Mesodermal cell (in vitro differentiated cells): ENCODE results near the gene UPF3A. TPM values are rescaled to one million over a fixed set of nuclear protein-coding genes. Genes with fewer than 3 reads are reported as not detected.

Source experiments
- H3K27ac ChIP-seq: 2 replicates; pipeline ENCODE4 v1.7.0; 2013; ENCODE audit warnings: mild to moderate bottlenecking, low read depth, low read length, moderate library complexity; ENCODE audit not compliant: severe bottlenecking
- H3K36me3 ChIP-seq: 2 replicates; pipeline ENCODE4 v1.7.1; 2013; ENCODE audit warnings: mild to moderate bottlenecking, low read length, moderate library complexity; ENCODE audit not compliant: control insufficient read depth, insufficient read depth
- H3K4me1 ChIP-seq: one replicate; pipeline ENCODE4 v1.7.1; 2013; ENCODE audit warnings: mild to moderate bottlenecking, low read length; ENCODE audit not compliant: insufficient read depth, control insufficient read depth, poor library complexity, severe bottlenecking
- H3K4me3 ChIP-seq: 2 replicates; pipeline ENCODE4 v1.7.0; 2013; ENCODE audit warnings: low read length, control low read depth, mild to moderate bottlenecking; ENCODE audit not compliant: insufficient read depth, poor library complexity, severe bottlenecking; ENCODE audit errors: extremely low read depth
- H3K9me3 ChIP-seq: 2 replicates; pipeline ENCODE4 v1.7.1; 2013; ENCODE audit warnings: mild to moderate bottlenecking, low read length, moderate library complexity; ENCODE audit not compliant: control insufficient read depth
- WGBS, 2 experiments: methylation state at CpG; one replicate each; pipeline ENCODE4 v1.1.5; 2013; ENCODE audit warnings: missing lambda C conversion rate in 2 of 2; ENCODE audit not compliant: insufficient coverage in 2 of 2; 5-methylcytosine and 5-hydroxymethylcytosine counted together
- polyA plus RNA-seq, 2 experiments: library from polyadenylated mRNA; stranded (reverse); fragments of 50-300 nt; gene quantifications; one replicate each; pipeline ENCODE4 v1.2.3, GENCODE V29; 2013

The UPF3A gene
- 69.7 TPM for polyA plus RNA-seq (2013, experiment 1 of 2)
- 74.9 TPM for polyA plus RNA-seq (2013, experiment 2 of 2)

DNA sequence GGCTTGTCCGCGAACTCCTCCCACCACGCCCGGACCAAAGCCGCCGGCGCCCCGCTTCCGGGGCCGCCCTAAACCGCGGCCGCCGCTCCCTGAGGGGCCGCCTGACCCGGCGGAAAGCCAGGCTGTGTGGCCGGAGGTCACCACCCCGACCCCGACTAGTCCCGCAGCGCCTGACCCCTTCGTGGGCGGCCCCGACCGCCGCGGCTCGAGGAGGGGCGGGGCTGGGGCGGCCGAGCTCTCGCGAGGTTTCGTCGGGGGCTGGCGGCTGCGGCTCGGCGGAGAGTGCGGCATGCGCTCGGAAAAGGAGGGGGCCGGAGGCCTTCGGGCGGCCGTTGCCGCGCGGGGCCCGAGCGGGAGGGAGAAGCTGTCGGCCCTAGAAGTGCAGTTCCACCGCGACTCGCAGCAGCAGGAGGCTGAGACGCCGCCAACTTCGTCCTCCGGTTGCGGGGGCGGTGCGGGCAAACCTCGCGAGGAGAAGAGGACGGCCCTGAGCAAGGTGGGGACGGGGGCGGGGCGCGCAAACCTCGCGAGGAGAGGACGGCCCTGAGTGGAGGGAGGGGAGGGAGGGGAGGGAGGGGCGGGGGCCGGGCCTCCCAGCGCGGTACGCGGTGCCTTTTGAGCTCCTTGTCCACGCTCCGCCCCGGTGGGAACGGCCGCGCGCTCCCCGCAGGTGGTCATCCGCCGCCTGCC lies at the start of gene UPF3A:
TSS of gene UPF3A (plus strand) at position 251 of the 690 bp plus-strand sequence. CDS start at position 290, 39 bp downstream.
- Histone ChIP-seq H3K27ac (peak within 1 kb of the TSS; percentile 98), H3K4me3 (peak within 1 kb of the TSS; percentile 69), H3K4me1 (peaks cover 16% of the 10 kb centered on the region), H3K9me3 (no peaks in the 10 kb centered on the region), H3K36me3 (peaks cover 37% of the 10 kb centered on the region)
- WGBS, 2 experiments = 0 to 1% methylated on average over 61 to 63 of the region's 89 CpGs

DNA sequence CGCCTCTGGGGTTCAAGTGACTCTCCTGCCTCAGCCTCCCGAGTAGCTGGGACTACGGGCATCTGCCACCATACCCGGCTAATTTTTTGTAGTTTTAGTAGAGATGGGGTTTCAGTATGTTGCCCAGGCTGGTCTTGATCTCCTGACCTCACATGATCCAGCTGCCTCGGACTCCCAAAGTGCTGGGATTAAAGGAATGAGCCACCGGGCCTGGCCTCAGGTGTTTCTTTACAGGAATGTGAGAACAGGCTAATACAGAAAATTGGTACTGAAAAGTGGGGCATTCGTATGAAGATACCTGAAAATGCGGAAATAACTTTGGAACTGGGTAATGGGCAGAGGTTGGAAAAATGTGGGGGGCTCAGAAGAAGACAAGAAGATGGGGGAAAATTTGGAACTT lies 49.5 kb upstream of the UPF3A start:
- peaks cover 14% of the 10 kb centered on the region for H3K4me1 ChIP-seq
- H3K36me3 ChIP-seq = peaks cover 5% of the 10 kb centered on the region
- no peak overlapping the region for H3K4me3 ChIP-seq
- H3K9me3 ChIP-seq = peaks cover 3% of the 10 kb centered on the region
- 83 to 84% methylated on average over 5 to 6 of the region's 8 CpGs for whole genome bisulfite sequencing, 2 experiments
- H3K27ac ChIP-seq = no peak overlapping the region

- H3K4me1 ChIP-seq = peaks cover 10% of the 10 kb centered on the region
- peaks cover 26% of the 10 kb centered on the region for H3K36me3 ChIP-seq
- WGBS, 2 experiments = 40 to 100% methylated on average over 1 of the region's 4 CpGs
- H3K27ac ChIP-seq = no peak overlapping the region
- H3K9me3 ChIP-seq = peaks cover 3% of the 10 kb centered on the region
- H3K4me3 ChIP-seq = peak overlapping the region; percentile 90
These were observed 47.1 kb upstream of the UPF3A start for GRCh38 chr13:114234266-114234644.

GRCh38 chr13:114234645-114235421 lies 46.6 kb upstream of the UPF3A start, which contains the start of gene CDC16:
CDC16 (plus strand) TSS chr13:114234897; CDS start chr13:114235085, 188 bp downstream.
- Histone ChIP-seq H3K9me3 (peaks cover 3% of the 10 kb centered on the region), H3K4me3 (peak within 1 kb of the TSS; percentile 90), H3K36me3 (peaks cover 32% of the 10 kb centered on the region), H3K4me1 (peaks cover 4% of the 10 kb centered on the region), H3K27ac (peak within 1 kb of the TSS; percentile 45)
- 2 to 3% methylated on average over 41 to 60 of the region's 76 CpGs for WGBS, 2 experiments

GRCh38 chr13:114235697-114236096 lies 45.7 kb upstream of the UPF3A start:
- WGBS, 2 experiments = 23 to 31% methylated on average over 9 of the region's 10 CpGs
- no peak overlapping the region for H3K27ac ChIP-seq
- peaks cover 40% of the 10 kb centered on the region for H3K36me3 ChIP-seq

DNA sequence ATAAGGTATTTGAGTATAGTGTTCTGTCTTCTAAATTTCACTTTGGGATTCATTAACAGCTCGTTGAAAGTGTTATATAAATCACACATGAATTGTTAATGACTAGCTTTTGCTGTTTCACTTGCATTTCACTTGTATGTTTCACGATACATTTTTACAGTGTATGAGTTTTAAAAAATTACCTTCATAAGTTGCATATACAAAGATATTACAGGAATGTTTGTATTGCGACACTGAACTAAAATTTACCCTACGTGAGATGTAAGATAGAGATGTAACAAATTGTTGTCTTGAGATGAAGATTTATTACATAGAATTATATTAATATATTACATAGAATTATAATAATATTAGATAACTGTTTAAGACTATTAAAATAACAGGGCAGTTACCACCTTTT lies 45.2 kb upstream of the UPF3A start:
- no CpG with 5 or more reads among the region's 4 CpGs for WGBS, 2 experiments
- H3K36me3 ChIP-seq = peaks cover 45% of the 10 kb centered on the region
- H3K4me1 ChIP-seq = no peaks in the 10 kb centered on the region
- peaks cover 3% of the 10 kb centered on the region for H3K9me3 ChIP-seq
- no peak overlapping the region for H3K27ac ChIP-seq
- H3K4me3 ChIP-seq = peak overlapping the region; percentile 90

More at GRCh38 chr13:114235697-114236096, 45.7 kb upstream of the UPF3A start:
- H3K4me1 ChIP-seq = no peaks in the 10 kb centered on the region
- peaks cover 3% of the 10 kb centered on the region for H3K9me3 ChIP-seq
- peak overlapping the region; percentile 90 for H3K4me3 ChIP-seq

DNA sequence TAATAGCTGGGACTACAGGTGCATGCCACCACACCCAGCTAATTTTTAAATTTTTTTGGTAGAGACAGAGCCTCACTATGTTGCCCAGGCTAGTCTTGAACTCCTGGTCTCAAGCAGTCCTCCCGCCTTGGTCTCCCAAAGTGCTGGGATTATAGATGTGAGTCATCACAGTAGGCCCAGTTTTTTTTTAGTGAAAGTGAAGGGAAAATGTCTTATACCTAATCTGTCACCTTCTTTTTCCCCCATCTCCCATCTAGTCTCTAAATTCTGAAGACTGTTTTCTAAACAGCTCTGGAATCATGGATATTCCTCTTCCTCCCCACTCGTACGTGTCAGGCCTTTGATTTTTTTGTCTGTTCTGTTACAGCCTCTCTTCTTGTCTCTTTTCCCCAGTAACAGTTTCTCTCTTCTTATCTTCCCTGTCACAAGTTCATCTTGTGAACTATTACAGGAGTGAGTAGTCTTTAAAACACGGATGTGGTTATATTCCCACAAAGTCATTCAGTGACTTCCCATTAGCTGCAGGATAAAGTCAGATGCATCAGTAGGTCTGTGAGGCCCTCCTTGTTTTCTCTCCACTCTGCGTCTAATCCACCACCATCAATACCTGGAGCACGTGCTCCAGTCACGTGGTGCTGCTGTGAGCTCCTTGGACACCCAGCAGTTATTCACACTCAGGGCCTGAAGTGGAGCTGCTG lies 43.8 kb upstream of the UPF3A start:
- Histone ChIP-seq H3K27ac (no peak overlapping the region), H3K4me1 (no peaks in the 10 kb centered on the region), H3K9me3 (peaks cover 3% of the 10 kb centered on the region), H3K4me3 (no peak overlapping the region), H3K36me3 (peaks cover 58% of the 10 kb centered on the region)
- WGBS, 2 experiments = 93 to 98% methylated on average over 5 of the region's 7 CpGs

GRCh38 chr13:114241918-114242317 lies 39.5 kb upstream of the UPF3A start:
- WGBS, 2 experiments = 100% methylated on average over 4 of the region's 6 CpGs
- H3K36me3 ChIP-seq = peaks cover 90% of the 10 kb centered on the region
- H3K27ac ChIP-seq = no peak overlapping the region
- no peak overlapping the region for H3K4me3 ChIP-seq
- H3K4me1 ChIP-seq = no peaks in the 10 kb centered on the region
- H3K9me3 ChIP-seq = no peaks in the 10 kb centered on the region

- no peaks in the 10 kb centered on the region for H3K9me3 ChIP-seq
- H3K36me3 ChIP-seq = peaks cover 91% of the 10 kb centered on the region
- no peak overlapping the region for H3K4me3 ChIP-seq
- 100% methylated on average over 2 of the region's 3 CpGs; no CpG with 5 or more reads in 1 of the 2 experiments for WGBS, 2 experiments
- H3K27ac ChIP-seq = no peak overlapping the region
- H3K4me1 ChIP-seq = no peaks in the 10 kb centered on the region
These were observed 37.4 kb upstream of the UPF3A start for GRCh38 chr13:114243971-114244370.

DNA sequence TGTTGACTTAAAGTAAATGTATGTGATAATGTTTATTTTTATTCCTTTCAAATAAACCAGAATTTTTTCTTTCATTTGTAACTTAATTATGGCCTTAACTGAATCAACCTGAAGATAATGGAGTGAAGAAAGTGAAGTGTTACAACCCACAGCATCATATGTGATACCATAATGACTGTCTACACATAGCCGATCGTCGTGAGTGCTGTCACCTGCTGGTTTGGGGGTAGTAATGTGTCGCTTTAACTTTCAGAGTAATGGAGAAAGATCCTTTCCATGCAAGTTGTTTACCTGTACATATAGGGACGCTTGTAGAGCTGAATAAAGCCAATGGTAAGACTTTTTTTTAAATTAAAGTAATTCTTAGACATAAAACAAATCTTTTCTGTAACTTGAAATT lies 36.8 kb upstream of the UPF3A start:
- Histone ChIP-seq H3K4me1 (no peaks in the 10 kb centered on the region), H3K27ac (no peak overlapping the region), H3K4me3 (no peak overlapping the region), H3K36me3 (peaks cover 91% of the 10 kb centered on the region), H3K9me3 (no peaks in the 10 kb centered on the region)
- WGBS, 2 experiments = no CpG with 5 or more reads among the region's 5 CpGs
